GM18951 (cell line): ENCODE data around the gene FGF8.

Experiments
- POLR2A ChIP-seq: IDR thresholded peaks from 4 replicates; pipeline ENCODE4 v1.6.1; 2011; ENCODE audit warnings: mild to moderate bottlenecking; ENCODE audit not compliant: insufficient read length, insufficient read depth; ENCODE audit errors: extremely low read depth
- in situ Hi-C: fragments of 300-500 bp; cut with MboI; formaldehyde crosslinking; loops from one replicate; pipeline ENCODE4 v1.12.0; 2022; ENCODE audit warnings: low sequenced_read_pairs, mixed read lengths, inconsistent platforms; ENCODE audit not compliant: unreplicated experiment

FGF8 gene

DNA sequence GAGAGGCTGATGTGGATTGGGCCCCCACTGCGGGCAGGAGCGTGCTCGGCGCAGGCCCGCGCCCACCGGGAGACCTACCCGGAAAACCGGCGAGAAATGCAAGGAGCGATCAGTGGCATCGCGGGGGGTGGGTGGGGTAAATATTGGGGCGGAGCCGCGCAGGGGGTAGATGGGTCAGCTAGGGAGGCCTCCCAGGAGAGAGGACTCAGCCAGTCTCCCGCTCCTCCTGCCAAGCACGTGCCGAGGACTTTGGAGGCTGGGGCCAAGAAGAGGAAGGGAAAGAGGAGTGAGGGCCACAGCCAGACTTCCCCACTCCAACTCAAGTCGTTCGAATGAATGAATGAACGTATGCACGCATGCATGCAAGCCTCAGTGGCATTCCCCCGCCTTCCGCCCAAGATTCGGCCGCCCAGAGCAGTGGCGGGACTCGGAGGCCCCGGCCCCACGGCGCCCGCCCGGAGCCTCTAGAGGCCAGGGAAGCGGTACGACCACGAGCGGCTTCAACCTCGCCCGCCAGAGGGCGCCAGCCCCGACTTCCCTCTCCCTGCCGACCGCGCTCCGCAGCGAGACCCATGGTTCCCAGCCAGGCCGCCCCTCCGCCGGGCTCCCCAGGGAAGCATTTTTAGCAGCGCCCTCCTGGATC lies 3.8 kb upstream of the FGF8 start:
- in situ Hi-C loops, result loop anchor here (10.0 kb wide), 1 partner anchor 175 kb away; no protein-coding TSS in a partner anchor

DNA sequence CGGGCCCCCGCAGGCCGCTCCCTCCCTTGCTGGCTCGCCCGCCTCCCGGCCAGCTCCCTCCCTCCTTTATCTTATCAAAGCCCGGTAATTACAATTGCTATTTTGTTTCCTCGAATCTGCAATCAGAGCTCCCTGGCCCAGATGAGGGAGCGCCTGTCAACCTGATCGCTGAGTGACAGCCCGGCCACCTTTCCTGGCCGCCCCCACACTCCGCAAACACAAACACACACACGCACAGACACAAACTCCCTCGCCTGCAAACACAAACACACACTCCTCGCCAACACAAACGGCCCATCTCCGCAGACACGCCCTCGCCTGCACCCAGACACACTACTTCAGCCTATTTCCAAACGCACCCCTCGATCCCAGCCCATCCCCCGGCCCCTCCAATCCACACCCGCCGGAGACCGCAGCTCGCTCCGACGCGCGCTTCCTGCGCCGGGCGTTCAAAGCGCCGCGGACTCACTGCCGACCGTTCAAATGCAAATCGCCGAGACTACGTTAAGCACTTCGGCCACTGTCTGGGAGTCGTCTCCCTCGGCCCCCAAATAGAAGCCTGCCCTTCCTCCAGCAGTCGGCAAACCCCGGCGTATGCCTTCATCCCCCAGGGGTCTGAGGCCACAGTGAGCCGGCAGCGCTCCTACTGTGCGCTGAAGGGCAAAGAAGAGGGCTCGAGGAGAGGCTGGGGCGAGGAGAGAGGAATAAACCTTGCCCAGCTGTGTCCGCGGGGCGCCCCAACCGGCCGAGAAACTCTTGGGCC lies 3.0 kb upstream of the FGF8 start:
- no peak for TF ChIP-seq POLR2A
- in situ Hi-C loops, result loop anchor here (10.0 kb wide), 1 partner anchor 174 kb away; no protein-coding TSS in a partner anchor

More for the DNA sequence above, 3.8 kb upstream of the FGF8 start:
- no peak for TF ChIP-seq POLR2A

DNA sequence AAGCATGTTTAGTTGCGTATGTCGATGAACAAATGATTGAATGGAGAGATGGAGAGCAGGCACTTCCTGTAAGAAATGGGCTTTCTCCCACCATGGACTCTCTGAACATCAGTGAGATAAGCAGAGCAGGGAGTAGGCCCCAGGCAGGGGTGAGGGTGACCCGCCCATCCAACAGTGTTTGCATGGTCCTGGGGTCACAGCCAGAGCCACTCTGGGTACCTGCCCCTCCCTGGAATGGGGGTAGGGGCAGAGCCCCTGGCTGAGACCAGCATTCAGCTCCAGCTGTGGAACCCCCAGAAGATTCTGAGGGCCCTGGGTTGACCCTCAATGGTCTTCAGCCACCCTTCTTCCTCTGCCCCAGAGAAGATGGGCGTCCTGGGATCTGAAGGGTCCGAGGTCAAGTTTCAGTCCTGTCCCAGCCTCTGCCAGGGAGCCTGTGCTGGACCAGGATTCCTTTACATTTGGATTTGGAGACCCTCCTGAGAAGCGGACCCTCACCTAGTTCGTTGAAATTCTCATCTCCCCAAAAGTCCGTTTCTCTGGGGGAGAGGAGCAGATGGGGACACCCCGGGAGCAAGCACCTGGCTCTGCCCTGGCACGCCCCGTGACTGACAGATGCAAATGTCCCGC lies 2.4 kb upstream of the FGF8 start:
- in situ Hi-C loops, result loop anchor here (10.0 kb wide), 1 partner anchor 173 kb away; no protein-coding TSS in a partner anchor
- no peak for TF ChIP-seq POLR2A

DNA sequence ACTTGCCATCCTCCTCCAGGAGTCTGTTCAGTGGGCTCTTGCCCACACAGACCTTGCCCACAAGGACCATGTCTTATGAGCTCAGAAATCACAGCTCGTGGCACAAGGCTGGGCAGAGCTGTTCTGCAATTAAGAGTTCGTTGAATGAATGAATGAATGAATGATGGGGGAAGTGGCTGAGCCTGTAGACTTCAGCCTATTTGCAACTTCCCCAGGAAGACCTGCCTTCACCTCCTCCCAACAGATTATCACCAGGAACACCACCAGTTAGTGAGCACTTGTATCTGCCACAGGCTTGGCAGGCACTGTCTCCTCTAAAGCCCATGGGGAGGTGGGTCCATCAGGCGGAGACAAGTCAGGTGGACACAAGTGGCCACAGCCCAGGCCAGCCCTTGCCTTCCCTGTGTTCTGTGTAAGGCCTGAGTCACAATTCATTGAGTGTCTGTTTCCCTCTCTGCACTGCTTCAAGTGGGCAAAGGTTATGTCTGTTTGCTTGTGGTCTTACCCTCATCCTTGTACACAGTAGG lies 1.8 kb upstream of the FGF8 start:
- in situ Hi-C loops, result loop anchor here (10.0 kb wide), 1 partner anchor 173 kb away; no protein-coding TSS in a partner anchor
- TF ChIP-seq POLR2A, result no peak

DNA sequence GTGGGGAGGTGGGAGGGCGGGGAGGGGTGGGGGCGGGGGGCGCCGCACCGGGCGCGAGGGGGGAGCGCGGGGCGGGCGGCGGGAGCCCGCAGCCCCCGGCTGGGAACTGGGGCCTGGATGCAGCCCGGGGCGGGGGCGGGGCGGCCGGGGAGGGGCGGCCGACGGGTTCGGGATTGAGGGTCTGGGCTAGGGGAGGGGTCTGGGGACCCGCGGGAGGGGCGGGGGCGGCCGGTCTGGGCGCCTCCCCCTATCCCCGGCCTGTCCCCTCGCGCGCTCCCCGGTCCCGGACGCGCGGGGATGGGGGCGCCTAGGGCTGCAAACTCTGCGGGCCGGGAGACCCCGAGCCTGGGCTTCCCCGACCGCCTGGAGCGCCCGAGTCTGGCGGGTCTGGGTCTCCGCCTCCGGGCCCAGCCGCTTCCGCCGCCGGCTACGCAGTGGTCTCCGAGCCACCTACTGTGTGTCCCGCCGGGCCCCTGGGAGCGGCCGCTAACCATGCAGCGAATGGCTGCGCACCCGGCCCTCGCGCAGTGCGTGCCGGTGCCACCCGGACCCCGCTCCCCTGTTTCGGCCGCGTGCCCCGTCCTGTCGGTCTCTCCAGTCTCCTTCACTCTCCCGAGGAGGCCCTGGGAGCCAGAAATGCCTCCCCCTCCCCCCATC lies 375 bp upstream of the FGF8 start:
- TF ChIP-seq POLR2A, result no peak
- in situ Hi-C loops, result loop anchor here (10.0 kb wide), 1 partner anchor 171 kb away; no protein-coding TSS in a partner anchor

DNA sequence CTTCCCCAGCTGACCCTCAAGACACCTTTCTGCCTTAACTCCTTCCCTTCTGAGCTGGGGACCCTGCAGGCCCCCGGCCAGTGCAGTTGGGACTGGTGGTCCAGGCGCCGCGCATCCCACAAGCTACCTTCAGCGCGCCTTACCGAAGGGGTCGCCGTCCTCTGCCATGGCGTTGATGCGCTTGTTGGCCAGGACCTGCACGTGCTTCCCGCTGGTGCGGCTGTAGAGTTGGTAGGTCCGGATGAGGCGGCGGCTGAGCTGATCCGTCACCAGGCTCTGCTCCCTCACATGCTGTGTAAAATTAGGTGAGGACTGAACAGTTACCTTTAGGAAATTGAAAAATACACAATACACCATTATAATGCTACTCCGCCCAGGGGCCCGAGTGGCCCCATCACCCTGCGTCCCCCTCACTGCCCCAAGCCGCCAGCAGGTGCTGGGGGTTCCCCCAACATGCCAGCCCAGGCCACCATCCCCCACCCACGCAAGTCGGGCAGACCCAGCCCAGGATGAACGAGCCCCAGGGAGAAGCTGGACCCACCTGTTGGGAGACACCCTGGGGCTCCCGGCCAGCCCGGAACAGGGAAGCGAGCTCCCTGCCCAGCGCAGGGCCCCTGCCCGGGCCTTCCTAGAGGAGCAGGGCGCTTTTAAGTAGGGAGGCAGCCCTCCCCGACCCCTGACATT lies 1.2 kb downstream of the FGF8 start:
- no peak for TF ChIP-seq POLR2A
- in situ Hi-C loops, result loop anchor here (10.0 to 25.0 kb wide), 2 partner anchors 170 to 562 kb away; no protein-coding TSS in a partner anchor

DNA sequence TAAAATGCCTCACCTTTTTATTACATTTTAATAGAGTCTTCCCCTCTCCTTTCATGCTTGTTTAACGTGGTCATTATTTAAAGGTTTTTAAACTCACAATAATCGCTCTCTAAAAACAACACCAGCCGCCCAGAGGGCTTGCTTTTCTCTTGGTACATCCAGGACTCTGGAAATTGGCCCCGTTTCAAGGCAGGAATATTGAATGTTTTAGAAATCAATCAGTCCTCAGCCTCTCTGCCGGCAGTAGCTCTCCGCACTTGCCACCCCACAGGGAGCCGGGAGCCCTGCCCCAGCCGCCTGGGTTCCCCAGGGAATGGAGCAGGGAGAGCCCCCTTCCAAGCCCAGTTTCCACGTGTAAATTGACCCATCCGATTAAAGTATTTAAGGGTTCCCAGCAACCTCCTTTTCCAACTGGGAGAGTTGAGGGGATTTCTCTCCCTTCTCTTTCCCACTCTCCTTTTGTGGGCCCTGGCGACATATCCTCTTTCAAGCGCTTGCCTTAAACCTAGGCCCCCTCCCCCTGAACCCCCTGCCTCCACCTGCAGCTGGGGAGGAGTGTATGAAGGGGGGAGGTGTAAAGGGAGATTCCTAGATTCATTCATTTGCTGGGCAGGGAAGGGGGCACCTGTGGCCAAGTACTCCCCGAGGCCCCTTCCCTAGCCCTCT lies 1.9 kb downstream of the FGF8 start:
- no peak for TF ChIP-seq POLR2A
- in situ Hi-C loops, result loop anchor here (10.0 to 25.0 kb wide), 2 partner anchors 169 to 562 kb away; no protein-coding TSS in a partner anchor

DNA sequence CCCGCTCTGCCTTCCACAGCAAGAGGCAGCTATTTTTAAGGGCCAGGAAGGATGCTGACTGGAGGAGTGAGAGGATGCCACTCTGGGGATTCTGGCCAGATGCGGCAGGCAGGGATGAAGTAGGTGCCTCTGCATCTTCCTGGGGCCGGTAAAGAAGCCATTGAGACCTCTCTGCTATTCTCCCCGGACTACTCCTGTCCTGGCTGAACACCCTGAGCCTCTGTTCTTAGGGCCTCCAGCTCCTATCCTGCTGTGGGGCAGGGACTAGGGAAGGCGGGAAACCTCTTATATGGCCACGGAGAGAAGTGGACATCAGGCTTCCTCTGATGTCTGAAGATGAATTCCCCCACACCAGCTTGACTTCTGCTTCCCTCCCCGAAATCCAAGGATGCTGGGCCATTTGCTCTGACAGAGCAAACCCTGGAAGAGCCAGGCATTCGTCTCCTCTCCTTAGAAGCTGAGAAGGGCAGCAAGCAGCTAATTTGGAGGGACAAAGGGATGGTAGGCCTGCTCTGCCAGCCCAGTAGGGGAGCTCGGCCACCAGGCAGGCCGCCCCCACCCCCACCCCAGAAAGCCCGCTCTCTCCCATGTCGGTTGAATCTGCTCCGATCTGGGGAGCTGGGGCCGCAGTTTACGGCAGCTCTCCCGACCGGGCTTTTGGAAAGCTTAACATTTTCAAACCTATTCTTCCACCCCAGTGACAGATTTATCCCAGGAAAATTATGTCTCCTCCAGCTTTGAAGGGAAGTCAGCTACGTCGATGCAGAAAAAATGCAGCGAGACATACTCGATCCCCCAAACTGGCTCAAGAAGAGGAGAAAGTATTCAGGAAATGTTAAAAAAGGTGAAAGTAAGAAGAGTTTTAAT lies 2.8 kb downstream of the FGF8 start:
- in situ Hi-C loops, result loop anchor here (10.0 to 25.0 kb wide), 2 partner anchors 168 to 561 kb away; no protein-coding TSS in a partner anchor
- TF ChIP-seq POLR2A, result no peak

DNA sequence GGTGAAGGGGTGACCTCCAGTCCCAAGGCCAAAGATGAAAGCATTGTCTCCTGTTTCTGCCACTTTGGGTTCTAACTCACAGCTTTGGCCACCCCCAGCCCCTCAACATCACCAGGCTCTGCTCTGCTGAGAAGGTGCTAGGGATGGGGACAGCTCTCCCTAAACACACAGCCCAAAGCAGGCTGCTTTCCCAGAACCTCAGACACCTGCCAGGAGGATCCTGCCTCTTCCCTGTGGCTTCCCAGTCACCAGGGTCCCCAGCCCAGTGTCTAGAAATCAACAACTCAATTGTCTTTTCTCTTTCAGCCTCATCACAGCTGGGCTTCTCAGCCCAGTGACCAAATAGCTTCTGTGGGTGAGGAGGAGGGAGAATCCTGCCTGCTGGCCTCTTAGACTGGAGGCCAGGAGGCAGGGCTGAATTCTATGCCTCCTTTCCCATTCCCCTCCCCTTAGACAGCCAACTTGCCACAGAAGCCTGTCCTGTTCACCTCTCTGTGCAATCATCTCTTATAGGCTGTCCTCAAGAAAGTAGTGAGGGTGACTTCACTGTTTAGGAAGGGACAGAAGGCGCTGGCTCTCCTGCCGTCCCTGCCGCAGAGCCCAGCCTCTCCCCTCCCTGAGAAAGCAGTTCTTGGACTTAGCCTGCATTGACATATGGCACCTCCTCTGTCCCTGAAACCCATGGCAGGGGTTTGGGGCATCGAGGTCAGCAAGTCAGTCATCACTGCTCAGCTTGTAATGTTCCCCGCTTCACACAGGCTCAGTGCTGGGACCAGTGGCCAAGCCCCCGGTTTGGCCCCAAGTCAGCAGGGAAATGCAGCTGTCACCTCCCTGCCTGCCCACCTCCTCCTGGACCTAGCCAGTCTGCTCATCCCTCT lies 3.7 kb downstream of the FGF8 start:
- in situ Hi-C loops, result loop anchor here (10.0 to 25.0 kb wide), 2 partner anchors 167 to 560 kb away; no protein-coding TSS in a partner anchor
- TF ChIP-seq POLR2A, result no peak

DNA sequence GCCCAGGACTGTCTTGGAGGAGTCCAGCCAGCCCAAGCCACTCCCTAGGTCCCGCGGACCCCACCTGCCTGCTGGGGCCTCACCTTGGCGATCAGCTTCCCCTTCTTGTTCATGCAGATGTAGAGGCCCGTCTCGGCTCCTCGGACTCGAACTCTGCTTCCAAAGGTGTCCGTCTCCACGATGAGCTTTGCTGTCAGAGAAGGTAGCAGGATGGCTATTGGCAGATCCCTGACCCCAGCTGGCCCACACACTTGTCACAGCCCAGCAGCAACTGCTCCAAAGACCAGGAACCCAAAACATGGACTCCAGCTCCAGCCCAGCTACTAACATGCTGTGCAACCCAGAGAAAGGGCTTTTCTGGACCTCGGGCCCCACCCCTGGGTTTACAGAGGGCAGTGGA lies 4.5 kb downstream of the FGF8 start:
- TF ChIP-seq POLR2A, result no peak
- in situ Hi-C loops, result loop anchor here (10.0 to 25.0 kb wide), 2 partner anchors 167 to 559 kb away; no protein-coding TSS in a partner anchor
